SW 1271 (cell line): Measurements from ENCODE around the gene ADH1A.
"Not testable (repeated sequence)": the region's sequence is repeated elsewhere in the genome, so short reads cannot be mapped to it uniquely, and the experiment has no call there.

Experiments used
- DNase-seq, 2 experiments: peaks; one replicate each; lab custom pipeline; 2025; lab: John Stamatoyannopoulos, UW

Gene ADH1A

DNA sequence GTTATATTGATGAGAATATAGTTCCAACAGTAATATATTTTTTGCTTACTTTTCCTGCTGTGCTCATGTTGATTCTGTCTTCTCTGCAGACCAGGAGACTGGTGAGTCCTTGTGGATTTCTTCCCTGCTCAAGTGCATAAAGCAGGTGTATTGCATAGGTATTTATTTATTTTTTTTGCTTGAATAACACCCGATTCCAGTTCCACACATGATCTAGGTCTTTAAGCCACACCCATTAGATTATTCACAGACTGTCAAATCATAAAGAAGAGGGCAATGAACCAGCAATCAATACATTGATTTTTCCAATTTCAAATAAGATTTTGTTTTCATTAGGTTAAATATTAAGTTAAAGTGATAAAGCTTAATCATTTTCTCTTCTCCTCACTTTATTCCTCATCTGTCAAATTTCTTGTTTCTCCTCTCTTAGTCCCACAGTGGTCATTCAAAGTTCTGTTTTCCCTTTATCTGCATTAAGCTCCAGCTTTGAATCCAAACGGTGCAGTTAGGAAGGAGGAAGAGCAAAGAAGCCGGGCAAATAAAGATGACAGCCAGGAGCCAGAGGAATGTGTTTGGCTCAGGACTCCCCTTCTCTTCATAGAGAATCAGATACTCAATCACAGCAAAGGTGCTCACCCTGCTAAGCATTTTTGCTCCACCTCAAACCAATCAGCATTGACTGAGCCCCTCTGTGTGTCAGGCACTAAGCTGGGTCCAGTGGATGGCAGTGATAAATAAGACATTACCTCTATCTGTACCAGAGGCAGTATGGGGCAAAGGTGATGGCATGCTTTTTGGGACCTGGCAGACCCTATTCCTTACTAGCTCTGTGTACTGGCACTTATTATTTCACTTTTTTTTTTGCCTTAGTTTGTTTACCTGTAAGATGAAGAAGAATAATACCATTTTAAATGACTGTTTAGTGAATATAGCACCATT is at the start of gene ADH1A:
ADH1A (minus strand) TSS at position 138 of the 939 bp plus-strand sequence; CDS start at position 67, 71 bp downstream.
- no peak for DNase-seq

DNA sequence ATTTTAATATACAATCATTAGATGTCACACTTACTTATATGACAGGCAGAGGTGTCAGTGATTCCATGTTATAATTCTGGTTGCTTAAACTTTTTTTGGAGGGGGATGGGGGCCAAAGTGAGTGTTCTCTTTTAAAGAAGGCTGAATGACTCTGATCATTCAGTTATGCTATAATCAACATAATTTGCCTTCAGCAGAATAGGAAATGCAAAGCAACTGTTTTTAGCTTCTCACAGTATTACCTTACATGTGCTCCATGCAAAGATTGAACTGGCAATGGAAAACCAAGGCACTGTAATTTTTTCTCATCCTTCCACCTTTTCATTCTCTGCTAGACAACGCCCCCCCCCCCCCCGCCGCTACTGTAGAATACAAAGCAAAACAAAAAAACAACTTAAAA is 48.4 kb upstream of the ADH1A start:
- no peak for DNase-seq

DNA sequence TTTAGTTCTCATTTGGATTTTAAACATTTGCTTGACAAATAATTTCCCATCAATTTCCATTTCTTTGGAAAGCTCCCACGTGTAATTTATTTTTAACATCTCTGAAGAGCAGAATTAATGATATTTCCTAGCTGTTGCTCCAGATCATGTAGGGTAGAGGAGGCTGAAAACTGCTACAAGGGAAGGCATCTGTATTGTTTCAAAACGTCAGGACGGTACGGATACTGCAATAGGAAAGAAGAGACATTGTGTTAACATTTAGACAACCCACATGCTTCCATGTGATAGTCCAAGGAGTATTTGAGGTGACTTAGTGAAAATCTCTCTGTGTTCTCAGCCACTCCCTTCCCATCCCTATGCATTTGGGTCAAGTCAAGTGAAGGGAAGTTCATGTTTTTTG is 45.8 kb upstream of the ADH1A start:
- no peak for DNase-seq

DNA sequence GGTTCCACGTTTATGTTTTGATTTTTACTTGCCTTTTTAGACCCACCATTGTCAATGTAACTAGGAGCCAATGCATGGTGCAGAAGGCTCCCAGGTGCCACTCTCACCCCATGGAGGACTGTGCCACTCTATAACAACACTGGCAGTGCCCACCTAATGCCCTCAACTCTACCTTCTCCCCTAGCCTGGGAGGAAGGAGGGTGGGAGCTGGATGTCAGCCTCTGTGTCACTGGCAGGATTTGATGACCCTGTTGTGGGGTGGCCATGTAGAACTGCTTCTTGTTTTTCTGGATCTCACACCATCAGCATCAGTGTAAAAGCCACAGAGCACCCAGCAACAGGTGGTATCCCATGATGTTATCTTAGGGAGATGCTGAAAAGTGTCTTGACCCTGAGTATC is 44.1 kb upstream of the ADH1A start:
- no peak for DNase-seq

DNA sequence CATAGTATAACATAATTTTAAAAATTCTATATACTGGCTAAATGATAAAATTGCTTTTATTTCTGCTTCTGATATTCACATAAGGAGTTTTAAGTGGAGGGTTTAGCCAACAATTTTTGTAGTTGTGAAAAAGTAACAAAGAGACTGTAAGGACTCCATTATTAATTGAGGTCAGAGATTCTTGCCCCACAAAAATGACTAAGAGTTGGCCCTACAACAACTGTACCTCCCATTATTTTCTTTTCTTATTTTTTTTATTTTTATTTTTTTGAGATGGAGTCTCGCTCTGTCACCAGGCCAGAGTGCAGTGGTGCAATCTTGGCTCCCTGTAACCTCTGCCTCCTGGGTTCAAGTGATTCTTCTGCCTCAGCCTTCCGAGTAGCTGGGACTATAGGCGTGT is 39.9 kb upstream of the ADH1A start:
- DNase-seq, result no peak

DNA sequence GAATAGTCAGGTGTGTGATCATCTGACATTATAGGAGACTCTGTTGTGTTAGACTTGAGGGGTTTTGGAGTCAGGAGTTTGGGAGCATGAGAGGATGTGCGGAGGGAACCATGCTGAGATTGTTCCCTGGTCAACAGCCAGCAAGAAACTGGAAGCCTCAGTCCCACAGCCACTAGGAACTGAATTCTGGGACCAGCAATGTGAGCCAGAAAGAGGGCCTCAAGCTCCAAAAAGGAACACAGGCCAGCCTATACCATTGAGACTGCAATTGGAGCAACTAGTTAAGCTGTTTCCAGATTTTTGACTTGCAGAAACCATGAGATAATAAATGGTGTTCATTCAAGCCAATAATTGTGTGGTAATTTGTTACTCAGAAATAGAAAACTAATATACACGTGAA is 39.1 kb upstream of the ADH1A start:
- DNase-seq, result no peak

DNA sequence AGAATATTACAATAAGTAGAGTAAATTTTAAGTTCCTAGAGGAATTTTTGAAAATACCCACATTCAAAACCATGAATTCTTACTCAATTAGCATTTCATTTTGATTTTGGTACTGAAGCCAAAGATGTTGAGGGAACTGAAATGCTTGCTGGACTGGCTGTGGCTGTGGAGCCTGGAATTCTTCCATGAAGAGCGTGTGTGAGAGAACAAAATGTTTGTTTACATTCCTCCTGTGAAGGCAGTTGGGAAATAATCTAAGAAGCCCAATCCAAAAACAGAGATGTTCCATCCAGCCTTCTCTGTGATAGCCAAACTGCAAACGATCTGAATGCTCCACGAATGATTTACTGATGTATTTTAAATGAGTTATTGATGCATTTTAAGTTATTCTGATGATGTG is 34.2 kb upstream of the ADH1A start:
- DNase-seq, result no peak

DNA sequence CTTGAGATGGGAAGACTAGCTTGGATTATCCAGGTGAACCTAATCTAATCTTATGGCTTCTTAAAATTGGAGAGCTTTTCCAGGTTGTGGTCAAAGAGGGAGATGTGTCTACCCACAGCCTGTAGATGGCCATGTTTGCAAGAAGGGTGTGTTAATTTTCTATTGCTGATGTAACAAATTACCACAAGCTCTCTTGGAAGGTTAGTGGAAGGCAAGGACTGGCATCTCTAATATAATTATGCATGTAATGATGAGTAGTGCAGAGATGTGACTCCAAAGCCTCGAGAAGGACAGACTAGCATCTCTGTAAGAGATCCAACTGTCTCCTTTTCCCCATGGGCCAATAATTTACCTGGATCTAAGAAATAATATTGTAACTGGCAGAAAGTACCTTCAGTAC is 33.6 kb upstream of the ADH1A start:
- no peak for DNase-seq

DNA sequence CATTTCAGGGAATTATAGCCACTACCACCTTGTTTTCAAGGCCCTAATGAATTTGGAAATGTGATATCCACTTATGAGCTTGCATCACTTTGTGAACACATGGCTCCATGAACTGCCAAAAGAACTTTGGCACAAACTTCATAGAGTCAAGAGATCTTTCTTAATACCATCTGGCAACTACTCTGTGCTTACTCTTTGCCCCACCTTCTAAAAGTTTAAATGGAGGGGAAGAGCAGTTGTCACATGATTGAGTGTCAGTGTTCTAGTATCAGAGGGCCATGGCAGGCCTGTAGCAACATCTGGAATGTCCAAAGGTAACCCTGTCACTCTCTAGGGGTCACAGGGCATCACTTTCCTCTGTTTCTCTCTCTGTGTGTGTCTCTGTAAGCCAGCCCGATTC is 33.0 kb upstream of the ADH1A start:
- DNase-seq, result no peak

DNA sequence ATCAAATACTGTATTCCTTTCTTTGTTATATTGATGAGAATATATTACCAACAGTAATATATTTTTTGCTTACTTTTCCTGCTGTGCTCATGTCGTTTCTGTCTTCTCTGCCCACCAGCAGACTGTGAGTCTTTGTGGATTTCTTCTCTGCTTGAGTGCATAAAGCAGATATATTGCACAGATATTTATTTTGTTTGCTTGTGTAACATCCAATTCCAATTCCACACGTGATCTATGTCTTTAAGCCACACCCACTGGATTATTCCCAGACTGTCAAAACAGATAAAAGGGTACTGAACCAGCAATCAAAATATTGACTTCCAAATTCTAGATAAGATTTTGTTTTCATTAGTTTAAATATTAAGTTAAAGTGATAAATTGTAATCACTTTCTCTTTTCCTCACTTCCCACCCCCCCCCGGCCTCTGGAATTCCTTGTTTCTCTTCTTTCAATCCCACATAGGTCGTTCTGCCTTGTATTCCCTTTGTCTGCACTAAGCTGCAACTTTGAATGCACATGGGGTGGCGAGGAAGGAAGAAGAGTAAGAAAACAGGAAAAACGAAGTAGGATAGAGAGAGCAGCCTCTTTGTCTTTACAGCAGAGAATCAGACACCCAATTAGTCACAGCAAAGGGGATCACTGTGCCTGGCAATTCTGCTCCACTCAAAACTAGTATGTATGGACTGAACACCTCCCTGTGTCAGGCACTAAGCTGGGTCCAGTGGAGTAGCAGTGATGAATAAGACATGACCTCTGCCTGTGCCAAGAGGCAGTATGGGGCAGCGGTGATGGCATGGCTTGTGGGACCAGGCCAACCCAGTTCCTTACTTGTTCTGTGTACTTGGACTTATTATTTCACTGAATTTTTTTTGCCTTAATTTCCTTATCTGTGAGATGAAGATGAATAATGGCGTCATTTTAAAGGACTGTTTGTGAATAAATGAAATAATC is 30.7 kb upstream of the ADH1A start, which contains the start of gene ADH1B:
ADH1B (minus strand) TSS at position 161 of the 951 bp plus-strand sequence; CDS start at position 91, 70 bp downstream.
- DNase-seq, result no peak

DNA sequence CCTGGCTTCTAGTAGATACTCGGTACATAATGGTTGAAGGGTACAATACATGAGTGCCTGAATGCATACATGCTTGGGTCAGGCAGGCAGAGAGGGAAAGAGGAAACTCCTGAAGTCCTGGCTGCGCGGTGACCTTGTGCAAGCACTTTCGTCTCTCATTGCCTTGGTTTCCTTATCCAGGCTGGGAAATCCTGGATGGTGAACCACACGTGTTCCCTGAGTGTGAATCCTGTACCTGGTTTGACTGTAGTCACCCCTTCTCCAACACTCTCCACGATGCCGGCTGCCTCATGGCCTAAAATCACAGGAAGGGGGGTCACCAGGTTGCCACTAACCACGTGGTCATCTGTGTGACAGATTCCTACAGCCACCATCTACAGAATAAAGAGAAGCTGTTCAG is 27.0 kb upstream of the ADH1A start:
- DNase-seq, result not testable (repeated sequence)

DNA sequence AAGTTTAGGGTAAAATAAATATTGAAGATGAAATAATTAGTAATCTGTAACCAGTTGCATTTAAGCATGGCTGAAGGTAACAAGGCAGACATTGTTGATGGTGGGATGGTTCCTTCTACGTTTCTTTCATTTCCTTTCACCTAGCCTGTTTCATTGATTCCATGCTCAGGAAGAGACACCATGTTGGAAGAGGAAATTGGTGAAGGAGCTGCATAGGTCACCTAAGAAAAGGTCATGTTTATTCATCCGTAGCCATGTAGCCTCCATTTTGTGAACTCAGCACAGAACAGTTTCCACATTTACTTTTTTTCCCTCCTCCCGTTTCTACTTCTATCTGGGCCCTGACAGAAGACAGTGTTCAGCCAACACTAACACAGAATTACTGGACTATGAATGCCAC is 26.6 kb upstream of the ADH1A start:
- DNase-seq, result no peak

DNA sequence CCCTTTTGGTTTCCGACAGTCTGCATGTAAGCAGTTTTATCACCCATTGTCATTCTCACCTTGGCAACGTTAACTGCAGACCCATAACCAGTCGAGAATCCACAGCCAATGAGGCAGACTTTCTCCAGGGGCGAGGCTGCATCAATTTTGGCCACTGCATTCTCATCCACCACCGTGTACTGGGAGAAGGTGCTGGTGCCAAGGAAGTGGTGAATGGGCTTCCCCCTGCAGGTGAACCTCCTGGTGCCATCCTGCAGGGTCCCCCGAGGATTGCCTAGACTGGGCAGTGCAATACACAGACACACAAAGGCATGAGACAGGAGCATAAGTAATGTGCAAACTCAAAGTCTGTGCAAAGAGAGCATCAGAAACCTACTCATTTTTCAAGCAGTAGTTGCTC is 25.1 kb upstream of the ADH1A start:
- no peak for DNase-seq

DNA sequence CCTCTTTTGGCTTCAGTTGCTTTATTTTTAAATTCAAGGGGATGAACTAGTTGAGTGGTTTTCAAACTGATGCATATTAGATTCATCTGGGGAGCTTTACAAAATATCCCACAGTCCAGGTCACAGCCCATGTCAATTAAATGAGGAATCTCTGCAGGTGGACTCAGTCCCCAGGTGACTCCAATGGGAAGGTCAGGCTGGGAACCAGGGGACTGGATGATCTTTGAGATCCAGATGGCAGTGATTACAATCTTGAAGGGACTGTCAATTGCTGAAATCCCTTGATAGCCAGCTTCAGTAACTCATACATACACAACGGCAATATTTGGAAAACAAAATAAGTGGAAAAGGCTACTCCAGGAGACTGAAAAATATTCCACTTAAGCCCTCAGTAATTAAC is 23.4 kb upstream of the ADH1A start:
- no peak for DNase-seq

DNA sequence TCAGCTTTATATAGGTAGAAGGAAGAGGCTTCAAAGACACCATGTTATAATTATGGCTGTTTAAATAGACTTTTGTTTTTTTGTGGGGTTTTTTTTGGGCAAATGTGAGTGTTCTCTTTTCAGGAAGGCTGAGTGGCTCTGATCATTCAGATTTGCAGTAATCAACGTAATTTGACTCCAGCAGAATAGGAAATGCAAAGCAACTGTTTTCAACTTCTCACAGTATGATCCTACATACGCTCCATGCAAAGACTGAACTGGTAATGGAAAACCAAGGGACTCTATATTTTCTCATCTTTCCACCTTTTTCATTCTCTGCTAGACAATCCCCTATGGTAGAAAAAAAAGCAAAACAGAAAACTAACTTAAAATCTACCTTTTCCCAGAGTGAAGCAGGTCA is 19.6 kb upstream of the ADH1A start:
- DNase-seq, result no peak

DNA sequence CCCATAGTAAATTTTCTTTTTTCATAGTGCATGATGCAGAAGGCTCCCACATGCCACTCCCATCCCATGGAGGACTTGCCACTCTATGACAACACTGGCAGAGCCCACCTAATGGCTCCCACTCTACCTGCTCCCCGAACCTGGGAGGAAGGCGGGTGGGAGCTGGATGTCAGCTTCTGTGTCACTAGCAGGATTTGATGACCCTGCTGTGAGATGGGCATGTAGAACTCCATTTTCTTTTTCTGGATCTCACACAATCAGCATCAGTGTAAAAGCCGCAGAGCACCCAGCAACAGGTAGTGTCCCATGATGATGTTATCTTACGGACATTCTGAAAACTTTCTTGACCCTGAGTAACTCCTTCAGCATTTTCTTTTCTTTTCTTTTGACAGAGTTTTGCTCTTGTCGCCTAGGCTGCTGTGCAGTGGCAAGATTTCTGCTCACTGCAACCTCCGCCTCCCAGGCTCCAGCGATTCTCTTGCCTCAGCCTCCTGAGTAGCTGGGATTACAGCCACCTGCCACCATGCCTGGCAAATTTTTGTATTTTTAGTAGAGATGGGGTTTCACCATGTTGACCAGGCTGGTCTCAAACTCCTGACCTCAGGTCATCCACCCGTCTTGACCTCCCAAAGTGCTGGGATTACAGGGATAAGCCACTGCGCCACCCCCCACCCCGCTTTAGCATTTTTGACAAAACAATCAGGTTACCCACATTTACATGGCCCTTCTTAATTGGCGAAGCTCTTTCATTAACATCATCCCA is 15.0 kb upstream of the ADH1A start:
- DNase-seq, result no peak

DNA sequence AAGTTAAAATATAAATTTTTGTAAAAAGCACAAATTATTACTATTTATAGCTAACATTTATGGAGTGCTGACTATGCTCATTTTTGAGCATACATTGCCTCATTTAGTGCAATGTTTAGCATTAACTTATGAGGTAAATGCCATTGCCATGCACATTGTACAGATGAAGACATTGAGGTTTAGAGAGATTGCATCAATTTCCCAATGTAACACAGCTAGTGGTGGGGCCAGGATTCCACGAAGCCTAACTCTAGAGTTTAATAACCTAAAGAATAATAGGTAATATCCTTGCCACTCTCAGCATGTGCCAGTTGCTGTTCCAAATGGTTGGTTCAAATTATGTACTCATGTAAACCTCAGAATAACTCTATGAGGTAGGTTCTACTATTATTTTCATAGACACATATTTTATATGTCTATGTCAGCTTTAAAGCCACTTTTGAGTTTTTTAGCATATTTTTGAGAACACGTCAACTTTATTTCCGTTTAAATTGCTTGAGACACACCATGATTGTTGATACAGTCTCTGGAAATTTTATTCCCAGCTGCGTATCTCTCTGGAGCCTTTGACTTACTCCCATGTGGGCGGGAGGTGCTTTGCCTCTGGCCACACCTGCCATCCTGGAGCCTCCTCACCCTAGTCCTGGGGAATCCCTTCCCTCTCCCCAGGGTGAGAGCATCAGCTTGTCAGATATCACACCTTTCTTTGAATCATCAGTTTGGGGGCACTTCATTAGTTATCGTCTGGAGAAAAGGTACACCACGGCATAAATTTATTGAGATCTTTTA is 10.8 kb upstream of the ADH1A start:
- DNase-seq, result no peak

DNA sequence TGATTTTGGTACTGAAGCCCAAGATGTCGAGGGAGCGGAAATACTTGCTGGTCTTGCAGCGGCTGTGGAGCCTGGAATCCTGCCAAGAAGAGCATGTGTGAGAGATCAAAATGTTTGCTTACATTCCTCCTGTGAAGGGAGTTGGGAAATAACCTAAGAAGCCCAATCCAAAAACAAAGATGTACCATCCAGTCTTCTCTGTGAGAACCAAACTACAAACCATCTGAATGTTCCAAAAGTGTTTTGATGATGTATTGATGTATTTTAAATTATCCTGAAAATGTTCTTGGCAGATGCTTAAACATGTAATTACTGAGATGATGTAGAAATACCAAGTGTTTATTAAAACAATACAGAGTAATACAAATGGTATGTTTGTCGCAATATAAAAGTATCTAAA is 10.1 kb upstream of the ADH1A start:
- DNase-seq, result no peak

DNA sequence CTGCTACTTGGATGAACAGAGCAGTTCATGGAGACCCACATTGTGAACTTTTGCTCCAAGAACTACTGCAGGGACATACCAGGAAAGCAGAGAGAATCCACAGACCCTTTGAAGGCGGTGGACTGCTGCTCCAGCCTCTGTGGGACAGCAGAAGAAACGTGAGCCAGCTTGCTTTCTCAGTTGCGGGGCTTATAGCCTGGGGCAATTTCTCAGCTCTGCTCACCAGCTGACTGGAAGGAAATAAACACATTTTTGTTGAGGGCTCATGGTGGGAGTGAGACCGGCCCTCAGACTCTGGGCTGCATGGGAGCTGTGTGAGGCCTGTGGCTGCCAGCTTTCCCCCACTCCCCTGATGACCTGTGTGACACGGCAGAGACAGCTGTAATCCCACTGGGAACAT is 2.6 kb upstream of the ADH1A start:
- DNase-seq, result no peak

DNA sequence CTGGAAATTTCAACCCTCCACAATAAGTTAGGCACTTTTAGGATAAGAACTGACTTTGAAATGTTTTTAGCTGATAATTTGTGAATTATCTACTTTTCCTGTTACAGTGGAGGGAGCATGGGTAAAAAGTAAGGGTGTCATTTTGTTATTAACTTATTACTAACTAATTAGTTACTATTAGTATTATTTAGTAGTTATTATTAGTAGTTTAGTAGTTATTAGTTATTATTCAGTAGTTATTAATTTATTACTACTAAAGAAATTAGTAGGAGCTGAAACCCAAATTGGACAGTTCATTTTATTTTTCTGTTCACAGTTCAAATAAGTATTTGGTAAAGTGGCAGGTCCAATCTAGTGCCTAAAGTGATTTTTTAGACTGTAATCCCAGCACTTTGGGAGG is 5.4 kb downstream of the ADH1A start:
- no peak for DNase-seq

DNA sequence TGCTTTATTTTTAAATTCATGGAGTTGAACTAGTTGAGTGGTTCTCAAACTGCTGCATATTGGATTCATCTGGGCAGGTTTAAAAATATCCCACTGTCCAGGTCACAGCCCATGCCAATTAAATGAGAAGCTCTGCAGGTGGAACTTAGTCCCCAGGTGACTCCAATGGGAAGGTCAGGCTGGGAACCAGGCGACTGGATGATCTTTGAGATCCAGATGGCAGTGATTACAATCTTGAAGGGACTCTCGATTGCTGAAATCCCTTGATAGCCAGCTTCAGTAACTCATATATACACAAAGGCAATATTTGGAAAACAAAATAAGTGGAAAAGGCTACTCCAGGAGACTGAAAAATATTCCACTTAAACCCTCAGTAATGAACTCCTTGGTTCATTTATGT is 8.1 kb downstream of the ADH1A start:
- no peak for DNase-seq
